CD14-positive monocyte (primary cell): ENCODE data around the gene RGPD3. TPM values are rescaled to one million over a fixed set of nuclear protein-coding genes. Genes with fewer than 3 reads are reported as not detected.
A peak's percentile ranks its signal among the peaks of the same experiment; 100 is the strongest.
"Not testable (repeated sequence)": the region's sequence is repeated elsewhere in the genome, so short reads cannot be mapped to it uniquely, and the experiment has no call there.

Experiments
- DNase-seq, 3 donors: peaks; one replicate each; pipeline ENCODE4 v3.0.0-alpha.2; 2011 to 2022
- H2AFZ ChIP-seq: 2 replicates; pipeline ENCODE4 v1.6.0; 2012; ENCODE audit warnings: mild to moderate bottlenecking, low read depth, low read length, inconsistent platforms; ENCODE audit not compliant: insufficient read depth, poor library complexity, severe bottlenecking
- H3K27ac ChIP-seq, 2 donors: 1 replicate in 1 of 2; 2 replicates in 1 of 2; pipeline ENCODE4 v1.5.1; 2012 to 2013; ENCODE audit warnings: low read length in 2 of 2, control low read depth in 1 of 2, inconsistent platforms in 1 of 2, low read depth in 1 of 2, mild to moderate bottlenecking in 1 of 2
- H3K27me3 ChIP-seq, 2 donors: one replicate each; pipeline versions ENCODE4 v1.6.0 to v1.6.1; 2011 to 2013; ENCODE audit warnings: low read length in 2 of 2; ENCODE audit not compliant: control insufficient read depth in 2 of 2, insufficient read depth in 2 of 2
- H3K36me3 ChIP-seq, 2 donors: replicated peaks in 1 of 2; 1 replicate in 1 of 2; 2 replicates in 1 of 2; pipeline versions ENCODE4 v1.5.1 to v1.6.1; 2012 to 2013; ENCODE audit warnings: low read length in 2 of 2, control low read depth in 1 of 2, inconsistent platforms in 1 of 2, mild to moderate bottlenecking in 1 of 2; ENCODE audit not compliant: insufficient read depth in 2 of 2, control insufficient read depth in 1 of 2
- H3K4me1 ChIP-seq, 2 donors: 1 replicate in 1 of 2; 2 replicates in 1 of 2; pipeline versions ENCODE4 v1.5.1 to v1.6.1; 2012 to 2013; ENCODE audit warnings: low read length in 2 of 2, control low read depth in 1 of 2, inconsistent platforms in 1 of 2, mild to moderate bottlenecking in 1 of 2, moderate library complexity in 1 of 2; ENCODE audit not compliant: insufficient read depth in 2 of 2, control insufficient read depth in 1 of 2
- H3K4me2 ChIP-seq: replicated peaks from 2 replicates; pipeline ENCODE3; 2012; ENCODE audit warnings: low read length, moderate library complexity, mild to moderate bottlenecking; ENCODE audit not compliant: poor library complexity, severe bottlenecking; ENCODE audit errors: extremely low read depth
- H3K4me3 ChIP-seq, 3 experiments: fragments of 200-600 bp in 1 of 3; sonication (generic) in 1 of 3; replicated peaks in 1 of 3; 1 replicate in 2 of 3; 2 replicates in 1 of 3; pipeline ENCODE4 v1.5.1; 2011 to 2013; ENCODE audit warnings: low read length in 3 of 3, mild to moderate bottlenecking in 3 of 3, control low read depth in 2 of 3, low read depth in 2 of 3, inconsistent platforms in 1 of 3, moderate library complexity in 1 of 3
- H3K79me2 ChIP-seq: 2 replicates; pipeline ENCODE4 v1.6.0; 2012; ENCODE audit warnings: mild to moderate bottlenecking, control low read depth, inconsistent platforms, low read length, moderate library complexity; ENCODE audit not compliant: insufficient read depth
- H3K9ac ChIP-seq: 2 replicates; pipeline ENCODE4 v1.6.0; 2017; ENCODE audit warnings: low read length, mild to moderate bottlenecking; ENCODE audit not compliant: insufficient read depth, poor library complexity, severe bottlenecking
- H3K9me3 ChIP-seq, 2 donors: replicated peaks in 1 of 2; 1 replicate in 1 of 2; 2 replicates in 1 of 2; pipeline versions ENCODE4 v1.5.1 to v1.6.1; 2012 to 2013; ENCODE audit warnings: low read length in 2 of 2, control low read depth in 1 of 2; ENCODE audit not compliant: control insufficient read depth in 1 of 2, insufficient read depth in 1 of 2
- H4K20me1 ChIP-seq: 2 replicates; pipeline ENCODE4 v1.6.0; 2012; ENCODE audit warnings: mild to moderate bottlenecking, low read length, control low read depth, moderate library complexity; ENCODE audit not compliant: insufficient read depth
- H3K27ac Mint-ChIP-seq, 7 donors: one replicate each; pipeline ENCODE4 v1.8.0; 2020; ENCODE audit warnings: mild to moderate bottlenecking in 7 of 7, mixed read lengths in 7 of 7, moderate library complexity in 6 of 7, inconsistent platforms in 2 of 7
- H3K27me3 Mint-ChIP-seq, 3 donors: one replicate each; pipeline ENCODE4 v1.8.0; 2021 to 2022; ENCODE audit warnings: low read depth in 3 of 3, mild to moderate bottlenecking in 3 of 3, mixed read lengths in 3 of 3, moderate library complexity in 3 of 3, inconsistent platforms in 1 of 3
- H3K36me3 Mint-ChIP-seq, 2 donors: one replicate each; pipeline ENCODE4 v1.8.0; 2020; ENCODE audit warnings: mixed read lengths in 2 of 2, inconsistent platforms in 1 of 2, mild to moderate bottlenecking in 1 of 2
- H3K4me1 Mint-ChIP-seq: one replicate; pipeline ENCODE4 v1.8.0; 2020; ENCODE audit warnings: mild to moderate bottlenecking, mixed read lengths
- H3K4me3 Mint-ChIP-seq, 2 donors: one replicate each; pipeline ENCODE4 v1.8.0; 2020; ENCODE audit warnings: mild to moderate bottlenecking in 2 of 2, mixed read lengths in 2 of 2, moderate library complexity in 1 of 2
- H3K9me3 Mint-ChIP-seq, 7 donors: one replicate each; pipeline ENCODE4 v1.8.0; 2020 to 2022; ENCODE audit warnings: mixed read lengths in 7 of 7, mild to moderate bottlenecking in 6 of 7, moderate library complexity in 6 of 7, inconsistent platforms in 2 of 7
- WGBS: methylation state at CpG from one replicate; pipeline ENCODE4 v1.1.5; 2013; ENCODE audit warnings: missing lambda C conversion rate; ENCODE audit not compliant: insufficient coverage; 5-methylcytosine and 5-hydroxymethylcytosine counted together
- intact Hi-C, 2 donors: fragments of 100-400 bp; cut with micrococcal nuclease; formaldehyde crosslinking; loops; one replicate each; pipeline versions ENCODE4 v1.15.0 to v1.15.1; 2023
- polyA plus RNA-seq, 3 donors: library from polyadenylated mRNA; depleted of rRNA in 1 of 3; unstranded in 2 of 3; stranded (reverse) in 1 of 3; fragments of 300-500 nt in 2 of 3; fragments of >200 nt in 1 of 3; fragmentation: Illumina TruSeq in 2 of 3; gene quantifications; 1 replicate in 2 of 3; 2 replicates in 1 of 3; pipeline ENCODE4 v1.2.3, GENCODE V29; 2012 to 2021
- TF ChIP-seq, protein P1 (sequence below): fragments of 200-600 bp; IDR thresholded peaks from one replicate; pipeline ENCODE4 v1.8.0; 2022; ENCODE audit warnings: antibody characterized with exemption, mild to moderate bottlenecking

The RGPD3 gene
- polyA plus RNA-seq, 3 donors: 0.25 TPM; not detected in 2

DNA sequence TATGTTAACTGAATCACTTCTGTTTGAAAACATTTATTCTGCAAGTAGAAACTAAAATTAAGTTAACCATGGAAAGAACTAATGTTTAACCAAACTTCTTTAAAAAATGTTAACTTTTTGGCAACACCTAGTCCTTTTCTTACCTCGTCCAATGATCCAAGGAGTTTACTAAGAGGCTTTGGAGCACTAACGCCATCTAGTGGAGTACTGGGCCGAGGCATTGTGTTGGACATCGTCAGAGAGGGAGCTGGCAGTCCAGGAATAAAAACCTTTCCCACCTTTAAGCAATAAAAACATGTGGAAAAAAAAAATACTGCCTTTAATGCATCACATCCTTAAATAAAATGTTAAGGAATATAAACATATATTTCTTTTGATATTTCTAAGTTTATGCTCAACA, 2.4 kb upstream of the RGPD3 start:
- H3K9me3 ChIP-seq, DNase-seq, H3K4me1 Mint-ChIP-seq, H2AFZ ChIP-seq, H3K27me3 Mint-ChIP-seq, H3K4me1 ChIP-seq, H3K4me2 ChIP-seq, H3K36me3 Mint-ChIP-seq, H3K27me3 ChIP-seq, H3K36me3 ChIP-seq, H3K4me3 ChIP-seq, intact Hi-C loops, H3K79me2 ChIP-seq, H3K27ac ChIP-seq, H3K9ac ChIP-seq, H4K20me1 ChIP-seq, H3K9me3 Mint-ChIP-seq, H3K27ac Mint-ChIP-seq, H3K4me3 Mint-ChIP-seq: not testable (repeated sequence)
- no CpG with 5 or more reads among the region's 4 CpGs for WGBS
- TF ChIP-seq, protein P1, sequence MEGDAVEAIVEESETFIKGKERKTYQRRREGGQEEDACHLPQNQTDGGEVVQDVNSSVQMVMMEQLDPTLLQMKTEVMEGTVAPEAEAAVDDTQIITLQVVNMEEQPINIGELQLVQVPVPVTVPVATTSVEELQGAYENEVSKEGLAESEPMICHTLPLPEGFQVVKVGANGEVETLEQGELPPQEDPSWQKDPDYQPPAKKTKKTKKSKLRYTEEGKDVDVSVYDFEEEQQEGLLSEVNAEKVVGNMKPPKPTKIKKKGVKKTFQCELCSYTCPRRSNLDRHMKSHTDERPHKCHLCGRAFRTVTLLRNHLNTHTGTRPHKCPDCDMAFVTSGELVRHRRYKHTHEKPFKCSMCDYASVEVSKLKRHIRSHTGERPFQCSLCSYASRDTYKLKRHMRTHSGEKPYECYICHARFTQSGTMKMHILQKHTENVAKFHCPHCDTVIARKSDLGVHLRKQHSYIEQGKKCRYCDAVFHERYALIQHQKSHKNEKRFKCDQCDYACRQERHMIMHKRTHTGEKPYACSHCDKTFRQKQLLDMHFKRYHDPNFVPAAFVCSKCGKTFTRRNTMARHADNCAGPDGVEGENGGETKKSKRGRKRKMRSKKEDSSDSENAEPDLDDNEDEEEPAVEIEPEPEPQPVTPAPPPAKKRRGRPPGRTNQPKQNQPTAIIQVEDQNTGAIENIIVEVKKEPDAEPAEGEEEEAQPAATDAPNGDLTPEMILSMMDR: peak; percentile 50

- H3K4me1 Mint-ChIP-seq, H3K4me1 ChIP-seq, H3K9me3 ChIP-seq, H3K36me3 ChIP-seq, DNase-seq, H3K9me3 Mint-ChIP-seq, H3K4me3 ChIP-seq, H3K27ac ChIP-seq, H3K36me3 Mint-ChIP-seq, H3K4me3 Mint-ChIP-seq, H4K20me1 ChIP-seq, H3K9ac ChIP-seq, H3K79me2 ChIP-seq, H2AFZ ChIP-seq, H3K27me3 Mint-ChIP-seq, H3K27ac Mint-ChIP-seq, H3K27me3 ChIP-seq, H3K4me2 ChIP-seq: not testable (repeated sequence)
- intact Hi-C loops: loop anchor here in 1 of 2 donors (10.0 kb wide), 1 partner anchor 77 kb away; no protein-coding TSS in a partner anchor
- WGBS: 97% methylated on average over 33 of the region's 49 CpGs
These were observed 697 bp downstream of the RGPD3 start for GRCh38 chr2:106467516-106467915.
